Left lung (tissue), 10 donors: ENCODE data around the gene PCSK5. TPM values are rescaled to one million over a fixed set of nuclear protein-coding genes. Genes with fewer than 3 reads are reported as not detected.

Source experiments
- ATAC-seq: fragments of 200-7000 bp; cut with Tn5 transposase; one replicate; pipeline ENCODE4 v1.9.1; 2020; ENCODE audit warnings: moderate library complexity
- DNase-seq, 4 donors: peaks; one replicate each; pipeline ENCODE4 v3.0.0-alpha.2; 2013 to 2020
- H3K27ac ChIP-seq, 2 donors: fragments of 200-600 bp; sonication (generic) in 1 of 2; one replicate each; pipeline versions ENCODE4 v1.5.0 to v1.8.0; 2020 to 2021
- H3K27me3 ChIP-seq, 2 donors: fragments of 200-600 bp; sonication (generic) in 1 of 2; one replicate each; pipeline versions ENCODE4 v1.5.0 to v1.8.0; 2020 to 2021
- H3K36me3 ChIP-seq, 2 donors: fragments of 200-600 bp; sonication (generic) in 1 of 2; one replicate each; pipeline versions ENCODE4 v1.5.0 to v1.8.0; 2020 to 2021
- H3K4me1 ChIP-seq, 2 donors: fragments of 200-600 bp; one replicate each; pipeline ENCODE4 v1.8.0; 2021
- H3K4me3 ChIP-seq, 2 donors: fragments of 200-600 bp; sonication (generic) in 1 of 2; one replicate each; pipeline versions ENCODE4 v1.5.0 to v1.8.0; 2020 to 2021; ENCODE audit warnings: mild to moderate bottlenecking in 1 of 2
- H3K9me3 ChIP-seq, 2 donors: fragments of 200-600 bp; sonication (generic) in 1 of 2; one replicate each; pipeline versions ENCODE4 v1.5.0 to v1.8.0; 2020 to 2021
- CTCF ChIP-seq, 2 donors: fragments of 200-600 bp; sonication (generic) in 1 of 2; IDR thresholded peaks; one replicate each; pipeline versions ENCODE4 v1.5.0 to v1.8.0; 2021; ENCODE audit warnings: antibody characterized with exemption in 2 of 2
- intact Hi-C, 2 donors: fragments of 100-400 bp; cut with DNase I; formaldehyde crosslinking; loops; one replicate each; pipeline versions ENCODE4 v1.11.2 to v1.14.2; 2022
- polyA plus RNA-seq, 6 donors: library from polyadenylated mRNA; unstranded; fragments of 120-200 nt; gene quantifications; one replicate each; pipeline ENCODE4 v1.2.1, GENCODE V29; 2013; ENCODE audit not compliant: insufficient read length in 6 of 6
- total RNA-seq, 2 donors: library from RNA; stranded (reverse); fragmentation: NEBNext Ultra II Directional; extraction: Animal tissue kit (Norgen Biotek cat#: 25700); gene quantifications; one replicate each; pipeline ENCODE4 v1.2.1, GENCODE V29; 2021
- donor health status: DM: no; HTN: yes; CAD: no.
- donor health status: DM: no; HTN: no; CAD: no.

PCSK5 gene
- total and polyA plus RNA-seq, 8 donors = 6.8 to 20.3 (median 11.3) TPM

- no peaks in the 10 kb centered on the region for H3K36me3 ChIP-seq
Observed at GRCh38 chr9:76218117-76218885, 327.8 kb downstream of the PCSK5 start.

DNA sequence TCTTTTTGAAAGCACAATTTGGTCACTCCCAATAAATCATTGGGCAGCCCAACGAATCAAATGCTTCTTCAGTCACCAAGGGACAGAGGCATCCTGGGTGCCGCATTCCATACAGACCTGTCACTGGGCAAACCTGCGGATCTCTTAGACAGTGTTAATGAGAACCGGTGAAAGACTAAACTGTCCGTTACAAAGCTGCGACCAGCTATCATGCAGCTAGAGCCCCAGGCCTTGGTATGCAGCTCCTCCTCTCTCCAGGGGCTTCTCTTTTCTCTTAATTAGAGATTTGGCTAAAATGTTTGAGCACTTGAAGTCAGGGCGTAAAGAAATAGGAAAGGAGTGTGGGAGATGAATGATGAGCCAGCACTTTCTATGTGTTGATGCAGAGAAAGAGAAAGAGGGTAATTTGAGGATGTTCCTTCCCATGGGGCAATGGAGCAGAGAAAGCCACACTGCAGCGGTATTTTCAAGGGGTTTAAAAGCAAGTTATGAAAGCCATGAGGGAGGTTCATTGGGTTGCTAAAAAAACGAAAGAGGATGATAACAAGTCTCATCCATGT lies 328.5 kb downstream of the PCSK5 start:
- H3K27ac ChIP-seq = no peak overlapping the region
- H3K36me3 ChIP-seq = no peaks in the 10 kb centered on the region
- H3K4me1 ChIP-seq = no peaks in the 10 kb centered on the region
- ATAC-seq (no peak), DNase-seq (no peak)
- no peak overlapping the region for H3K4me3 ChIP-seq
- intact Hi-C loops = no loop called here
- no peaks in the 10 kb centered on the region for H3K27me3 ChIP-seq
- no peaks in the 10 kb centered on the region for H3K9me3 ChIP-seq
- no peak for TF ChIP-seq CTCF (IDR thresholded peaks at IDR 0.05)

More at GRCh38 chr9:76218117-76218885, 327.8 kb downstream of the PCSK5 start:
- ATAC-seq (no peak), DNase-seq (no peak)
- no peaks in the 10 kb centered on the region for H3K9me3 ChIP-seq
- H3K27ac ChIP-seq = no peak overlapping the region
- no peak for TF ChIP-seq CTCF (IDR thresholded peaks at IDR 0.05)
- no peak overlapping the region for H3K4me3 ChIP-seq
- intact Hi-C loops = no loop called here
- no peaks in the 10 kb centered on the region for H3K4me1 ChIP-seq
- no peaks in the 10 kb centered on the region for H3K27me3 ChIP-seq

GRCh38 chr9:76219560-76220151 lies 329.2 kb downstream of the PCSK5 start:
- no peak overlapping the region for H3K4me3 ChIP-seq
- H3K27me3 ChIP-seq = no peaks in the 10 kb centered on the region
- H3K9me3 ChIP-seq = no peaks in the 10 kb centered on the region
- no peak for TF ChIP-seq CTCF (IDR thresholded peaks at IDR 0.05)
- H3K36me3 ChIP-seq = no peaks in the 10 kb centered on the region
- H3K4me1 ChIP-seq = no peaks in the 10 kb centered on the region
- intact Hi-C loops = no loop called here
- DNase-seq (peak in 1 of 4 donors; percentile 37), ATAC-seq (no peak)
- H3K27ac ChIP-seq = no peak overlapping the region

- H3K36me3 ChIP-seq = no peaks in the 10 kb centered on the region
- TF ChIP-seq CTCF (IDR thresholded peaks at IDR 0.05) = no peak
- H3K27ac ChIP-seq = no peak overlapping the region
- H3K27me3 ChIP-seq = no peaks in the 10 kb centered on the region
- DNase-seq = peak in 1 of 4 donors; percentile 21
- no peaks in the 10 kb centered on the region for H3K9me3 ChIP-seq
- intact Hi-C loops = no loop called here
- H3K4me1 ChIP-seq = no peaks in the 10 kb centered on the region
- ATAC-seq = peak; percentile 76
- no peak overlapping the region for H3K4me3 ChIP-seq
Observed at GRCh38 chr9:76221423-76221822, 330.9 kb downstream of the PCSK5 start.

- no peaks in the 10 kb centered on the region for H3K27me3 ChIP-seq
- peak in 2 of 4 donors; percentile 11 to 21 for DNase-seq
- no peak for ATAC-seq
- intact Hi-C loops = no loop called here
- H3K36me3 ChIP-seq = no peaks in the 10 kb centered on the region
- no peak overlapping the region for H3K27ac ChIP-seq
- no peak for TF ChIP-seq CTCF (IDR thresholded peaks at IDR 0.05)
- no peak overlapping the region for H3K4me3 ChIP-seq
- H3K9me3 ChIP-seq = no peaks in the 10 kb centered on the region
- H3K4me1 ChIP-seq = no peaks in the 10 kb centered on the region
Observed at GRCh38 chr9:76223749-76224340, 333.4 kb downstream of the PCSK5 start.
